Measurements from ENCODE around the gene PNMT.

GRCh38 chr17:39636587-39636926, 31.7 kb upstream of the PNMT start:
- TF ChIP-seq CTCF (IDR thresholded peaks at IDR 0.05) (no peak), POLR2A (IDR thresholded peaks at IDR 0.05) (no peak)

Data from right lobe of liver (tissue), 4 donors.